GM21381 (cell line): ENCODE data around the gene SPPL3.

Experiments used
- ATAC-seq: cut with Tn5 transposase; IDR thresholded peaks from one replicate; pipeline ENCODE4 v1.9.1; 2021; ENCODE audit warnings: mild to moderate bottlenecking, moderate library complexity; ENCODE audit not compliant: unreplicated experiment

Gene SPPL3

DNA sequence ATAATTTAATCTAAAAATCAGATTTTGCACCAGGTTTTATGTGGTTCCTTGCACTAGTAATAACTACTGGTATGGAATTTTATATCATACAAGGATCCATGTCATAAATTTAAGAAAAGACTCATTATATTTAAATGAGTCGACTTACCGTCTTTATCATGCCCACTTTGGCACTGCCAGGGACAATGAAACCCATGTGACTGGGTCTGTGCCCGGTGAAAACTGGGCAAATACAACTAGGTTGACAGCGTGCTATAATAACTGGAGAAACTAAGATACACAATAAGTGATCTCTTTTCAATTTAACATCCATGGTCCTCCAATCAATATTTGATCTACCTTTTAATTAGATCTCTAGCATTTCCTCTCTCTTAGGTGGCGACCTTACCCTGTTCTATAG lies 114.0 kb downstream of the SPPL3 start:
- ATAC-seq = no peak

DNA sequence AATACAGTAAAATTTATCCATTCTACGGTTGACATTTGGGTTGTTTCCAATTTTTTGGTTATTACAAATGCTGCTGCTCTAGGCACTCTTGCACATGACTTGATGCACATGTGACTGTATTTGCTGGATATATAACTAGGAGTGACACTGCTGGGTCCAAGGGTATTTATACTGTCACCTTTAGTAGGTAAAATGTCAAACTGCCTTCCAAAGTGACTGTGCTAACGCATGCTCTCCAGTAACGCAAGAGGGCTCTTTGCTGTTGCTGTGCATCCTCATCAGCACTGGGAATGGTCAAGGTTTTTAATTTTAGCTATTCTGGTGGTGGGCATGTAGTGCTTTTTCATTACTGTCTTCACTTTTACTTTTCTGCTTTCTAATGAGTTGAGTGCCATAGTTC lies 116.3 kb downstream of the SPPL3 start:
- no peak for ATAC-seq

DNA sequence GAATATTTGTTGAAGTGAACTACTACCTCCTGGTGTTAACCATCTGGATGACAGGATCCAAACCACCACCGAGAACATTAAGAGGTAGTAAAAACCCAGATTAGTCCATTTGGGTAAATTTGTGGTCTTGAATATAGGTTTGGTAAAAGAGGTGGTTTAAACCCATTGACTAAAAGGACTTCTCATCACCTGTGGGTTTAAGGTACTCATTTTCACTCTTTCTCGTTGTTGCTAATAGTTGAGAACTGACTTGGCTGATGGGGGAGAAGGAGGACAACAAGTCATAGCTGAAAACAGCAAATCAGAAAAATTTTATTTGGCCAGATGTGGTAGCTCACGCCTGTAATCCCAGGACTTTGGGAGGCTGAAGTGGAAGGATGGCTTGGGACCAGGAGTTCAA lies 119.4 kb downstream of the SPPL3 start:
- no peak for ATAC-seq

- no peak for ATAC-seq
Observed at GRCh38 chr12:120783197-120783596, 121.0 kb downstream of the SPPL3 start.

DNA sequence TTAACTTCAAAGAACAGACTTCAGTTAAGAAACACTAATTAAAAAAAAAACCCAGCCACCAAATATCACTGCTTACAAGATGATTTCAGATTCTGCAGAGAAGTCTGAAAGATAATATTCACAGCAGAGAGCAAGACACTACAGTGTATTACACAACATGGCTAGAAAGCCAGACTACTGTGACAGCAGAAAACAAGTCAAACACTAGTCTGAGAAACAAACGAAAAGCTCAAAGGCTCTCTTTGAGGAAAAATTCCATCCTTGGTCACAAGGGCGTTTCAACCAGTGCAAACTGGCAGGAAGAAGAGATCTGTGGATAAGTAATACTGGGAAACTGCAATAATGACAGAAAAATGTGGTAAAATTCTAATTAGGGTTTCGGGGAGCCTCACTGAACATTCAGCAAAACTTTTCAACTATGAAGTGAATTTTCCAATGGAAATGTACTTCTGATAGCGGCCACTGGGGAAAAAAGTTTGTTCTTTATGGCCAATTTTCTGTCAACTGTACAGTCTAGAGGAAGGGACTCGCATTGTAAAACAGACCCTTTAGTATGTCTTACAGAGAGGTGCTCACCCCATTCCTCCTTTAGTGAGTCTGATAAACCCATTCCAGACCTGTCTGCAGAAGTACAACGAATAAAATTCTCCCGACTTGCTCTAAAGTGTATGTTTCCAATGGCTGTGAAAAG lies 128.2 kb downstream of the SPPL3 start:
- ATAC-seq = no peak

DNA sequence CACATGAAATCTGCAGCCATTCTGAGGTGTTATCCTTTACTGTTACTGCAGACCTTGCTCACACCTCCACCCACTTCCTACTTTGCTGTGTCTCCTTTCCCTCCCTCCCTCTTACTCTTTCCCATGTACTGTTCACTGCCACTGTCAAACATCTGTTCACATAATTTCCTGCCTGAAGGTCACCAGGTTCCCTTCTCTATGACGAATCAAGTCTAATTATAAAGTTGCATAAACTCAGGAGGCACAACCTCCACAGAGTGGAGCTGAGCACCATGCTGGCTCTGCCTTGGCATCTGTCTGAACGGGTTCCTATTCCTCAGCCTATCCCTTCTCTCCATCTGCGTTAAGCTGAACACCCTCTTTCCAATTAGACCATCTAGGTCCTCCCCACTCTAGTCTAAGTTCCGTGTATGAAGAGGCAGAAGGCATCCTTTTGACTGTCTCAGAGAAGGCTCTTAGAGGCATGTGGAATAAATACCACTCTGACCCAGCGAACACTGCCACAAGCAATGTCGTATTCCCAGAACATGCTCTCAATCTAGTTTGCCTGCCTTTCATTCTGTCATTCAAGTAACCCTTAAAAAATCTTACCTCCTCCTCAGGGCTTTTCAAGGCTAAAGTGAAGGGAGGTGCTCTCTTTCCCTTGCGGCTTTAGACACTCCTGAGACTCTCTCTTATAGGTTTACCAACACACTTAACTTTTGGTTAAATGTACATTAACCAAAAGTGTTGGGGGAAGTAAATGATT lies 129.8 kb downstream of the SPPL3 start:
- no peak for ATAC-seq

DNA sequence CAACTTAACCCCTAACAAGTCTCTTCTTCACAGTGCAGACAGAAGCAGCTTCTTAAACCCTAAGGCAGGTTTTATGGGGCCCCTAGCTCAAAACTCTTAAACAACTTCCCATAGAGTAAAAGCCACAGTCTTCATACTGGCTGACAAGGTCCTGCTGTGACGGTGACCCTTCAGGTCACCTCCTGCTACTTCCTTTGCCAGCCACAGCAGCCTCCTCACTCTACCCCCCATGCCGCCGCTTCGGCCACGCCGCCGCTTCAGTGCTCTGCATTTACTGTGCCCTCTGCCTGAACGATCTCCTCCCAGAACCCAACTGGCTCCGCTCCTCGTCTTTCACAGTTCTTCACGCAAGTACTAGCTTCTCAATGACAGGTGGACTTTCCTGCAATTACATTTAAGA lies 133.1 kb downstream of the SPPL3 start:
- no peak for ATAC-seq

- no peak for ATAC-seq
Observed at GRCh38 chr12:120767071-120768024, 136.8 kb downstream of the SPPL3 start.

DNA sequence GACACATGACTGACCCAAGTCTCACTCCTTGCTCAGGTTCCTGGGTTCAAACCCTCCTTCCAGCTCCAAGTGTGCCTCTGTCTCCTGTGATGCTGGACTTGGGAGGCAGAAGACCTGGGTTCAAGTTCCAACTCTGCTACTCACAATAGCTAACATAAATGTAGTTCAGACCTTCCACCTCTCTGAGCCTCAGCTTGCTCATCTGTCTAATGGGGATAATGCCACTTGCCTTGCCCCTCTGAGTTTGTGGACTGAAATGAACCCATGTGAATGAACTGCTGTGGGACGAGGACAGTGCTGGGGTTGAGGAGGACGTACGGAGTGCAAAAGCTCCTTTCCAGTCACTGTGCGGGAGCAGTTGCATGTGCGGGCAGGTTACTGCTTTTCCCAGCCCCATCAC lies 137.6 kb downstream of the SPPL3 start:
- ATAC-seq = no peak

DNA sequence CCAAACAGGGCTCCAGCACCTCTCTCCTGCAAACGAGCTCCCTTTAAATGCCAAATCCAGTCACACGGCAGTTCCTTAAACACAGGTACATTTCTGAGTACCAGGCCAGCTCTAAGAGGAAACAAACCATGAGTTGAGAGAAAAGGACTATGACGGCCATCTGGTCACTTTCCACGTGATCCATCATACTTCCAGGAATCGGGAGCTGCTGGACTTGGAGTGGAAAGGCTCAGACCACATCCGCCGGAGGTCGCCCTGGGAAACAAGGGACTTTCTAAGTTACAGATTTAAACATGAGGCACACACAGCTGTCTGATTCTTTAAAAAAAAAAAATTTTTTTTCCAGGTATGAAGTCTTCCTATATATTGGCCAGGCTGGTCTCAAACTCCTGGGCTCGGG lies 139.3 kb downstream of the SPPL3 start:
- ATAC-seq = no peak

- ATAC-seq = no peak
Observed at GRCh38 chr12:120763250-120763649, 140.9 kb downstream of the SPPL3 start.

DNA sequence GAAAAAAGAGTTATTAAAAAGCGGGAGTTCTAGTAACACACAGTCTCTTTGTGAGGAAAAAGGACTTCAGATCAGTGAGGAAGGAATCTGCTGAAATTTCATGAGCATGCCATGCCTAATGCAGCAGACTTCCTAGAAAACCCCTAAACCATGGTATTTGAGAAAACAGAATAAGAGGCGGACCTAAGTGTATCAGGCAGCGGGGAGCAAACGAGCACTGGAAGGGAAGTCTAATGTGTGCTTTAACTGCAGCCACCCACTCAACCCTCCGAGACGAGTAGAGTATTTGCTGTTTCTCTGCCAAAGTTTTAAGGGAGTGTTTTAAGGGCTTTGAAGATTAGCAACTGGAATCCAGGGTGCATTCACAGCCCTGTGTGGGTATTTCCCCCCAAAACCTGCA lies 142.1 kb downstream of the SPPL3 start:
- ATAC-seq = no peak

DNA sequence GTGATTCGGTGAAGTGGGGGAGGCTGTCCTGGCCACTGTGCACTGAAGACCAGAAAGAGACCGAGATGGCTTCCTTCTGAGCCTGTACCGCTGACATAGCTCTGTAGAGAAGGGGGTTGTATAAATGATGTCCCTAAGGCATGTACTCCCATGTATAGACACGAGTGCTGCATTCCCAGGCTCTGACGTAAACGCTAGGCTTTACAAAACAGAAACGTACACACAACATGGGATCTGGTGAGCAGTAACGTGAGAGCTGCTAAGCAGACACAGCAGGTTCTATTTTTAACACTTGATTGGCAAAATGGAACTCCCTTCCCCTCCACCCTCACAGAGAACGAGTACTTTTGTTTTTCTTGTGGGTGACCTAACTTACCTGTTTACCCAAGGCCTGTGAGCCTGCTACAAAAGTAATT lies 142.6 kb downstream of the SPPL3 start:
- no peak for ATAC-seq

DNA sequence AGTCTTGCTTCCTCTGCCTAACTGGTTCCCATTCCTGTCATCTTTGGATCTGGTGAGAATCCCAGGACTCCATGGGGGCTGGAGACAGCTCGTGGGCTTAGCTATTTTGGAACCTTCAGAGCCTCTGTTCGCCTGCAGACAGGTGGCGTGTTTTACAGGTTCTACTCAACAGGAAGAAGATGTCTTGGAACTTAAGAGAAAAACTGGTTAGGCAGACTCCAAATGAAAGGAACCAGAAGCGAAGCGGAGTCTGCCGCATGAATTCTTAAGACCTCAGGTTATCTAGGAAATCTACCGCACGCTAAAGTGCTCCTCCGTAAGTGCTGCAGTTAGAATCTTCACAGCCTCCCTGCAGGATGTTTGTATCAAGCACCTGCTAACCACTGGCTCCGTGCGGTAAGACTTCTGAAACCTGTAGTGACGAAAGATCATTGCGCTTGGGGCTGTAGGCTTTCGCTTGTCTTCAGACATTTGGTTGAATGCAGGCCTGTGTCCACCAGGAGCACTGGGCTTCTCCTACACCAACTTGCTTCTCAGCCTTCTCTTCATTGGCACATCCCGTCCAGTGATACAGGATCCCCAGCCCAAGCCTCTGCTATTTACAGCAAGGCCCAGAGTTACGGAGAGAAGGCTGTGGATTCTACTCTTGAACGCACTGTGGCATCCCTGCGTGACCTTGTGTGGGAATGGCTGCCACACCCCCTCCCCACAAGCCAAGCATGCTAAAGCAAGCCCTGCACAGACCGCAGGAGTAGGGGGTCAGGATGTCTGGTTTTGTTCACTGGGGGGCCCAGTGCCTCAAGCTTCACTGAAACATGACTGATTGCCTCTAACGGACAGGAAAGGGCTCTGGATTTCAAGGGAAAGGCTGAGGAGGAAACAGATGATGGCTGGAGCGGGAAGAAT lies 143.6 kb downstream of the SPPL3 start:
- ATAC-seq = no peak

DNA sequence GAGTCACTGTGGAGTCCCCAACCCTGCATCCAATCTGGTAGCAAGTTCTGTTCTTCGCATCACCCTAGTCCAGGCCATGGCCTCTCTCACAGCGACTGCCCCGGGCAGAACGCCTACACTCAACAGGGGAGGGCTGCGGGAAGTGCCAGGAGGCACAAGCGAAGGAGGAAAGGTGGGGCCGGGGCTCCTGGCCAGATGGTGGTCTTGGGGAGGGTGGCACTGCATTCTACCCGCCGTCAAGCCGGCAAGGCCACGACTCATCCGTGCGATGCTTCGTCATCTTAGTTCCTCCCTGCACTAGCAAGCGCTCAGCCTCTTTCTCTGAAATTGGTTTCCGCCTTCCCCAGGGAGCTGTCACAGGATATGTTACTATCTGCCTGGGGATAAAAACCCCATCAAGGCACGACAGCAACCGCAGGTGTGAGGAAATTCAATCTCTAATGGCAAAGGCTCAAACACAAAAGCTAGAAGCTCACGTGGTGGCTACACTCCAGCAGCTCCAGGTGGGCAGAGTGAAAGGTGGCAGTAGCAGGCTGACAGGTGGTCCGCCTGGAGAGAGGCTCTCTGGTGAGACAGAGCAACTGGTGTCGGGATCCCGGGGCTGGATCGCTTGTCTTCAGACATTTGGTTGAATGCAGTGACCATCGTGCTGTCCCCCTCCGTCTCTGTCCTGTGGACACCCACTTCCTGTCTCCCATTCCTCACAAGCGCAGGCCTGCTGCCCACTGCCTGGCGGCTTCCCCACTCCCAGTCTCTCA lies 144.4 kb downstream of the SPPL3 start:
- ATAC-seq = no peak

DNA sequence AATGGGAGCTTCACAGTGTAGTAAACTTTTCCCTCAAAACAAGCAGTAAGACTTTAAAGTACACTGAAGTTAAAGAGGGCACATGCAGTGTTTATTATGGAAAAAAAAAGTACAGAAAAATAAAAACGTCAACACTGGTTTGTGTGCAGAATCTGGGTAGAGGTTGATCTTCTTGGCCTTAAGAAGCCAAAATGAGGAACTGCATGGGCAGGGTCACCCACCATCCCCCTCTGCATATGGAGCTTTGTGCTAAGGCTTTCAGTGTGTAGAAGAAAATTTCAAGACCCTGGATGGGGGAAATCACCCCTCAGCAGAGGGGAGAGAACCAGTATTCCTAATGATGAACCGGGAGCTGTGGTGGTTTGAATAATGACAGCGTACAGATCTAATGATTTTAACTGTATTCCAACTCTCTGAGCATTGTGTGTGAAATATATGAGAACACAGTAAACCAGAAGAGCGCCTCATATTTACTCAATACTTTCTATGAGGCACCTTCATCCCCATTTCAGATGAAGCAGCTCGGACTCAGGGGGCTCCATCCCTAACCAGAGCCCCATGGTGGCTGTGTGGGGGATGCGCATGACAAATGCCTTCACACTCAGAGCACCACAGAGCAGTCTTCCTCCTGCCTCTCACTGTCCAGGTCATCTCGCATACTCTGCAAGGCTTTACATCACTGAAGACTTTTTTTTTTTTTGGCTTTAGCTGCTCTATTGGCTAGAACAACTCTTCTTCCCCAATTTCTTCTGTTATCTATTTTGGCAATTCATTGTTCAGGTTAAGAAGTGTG lies 145.2 kb downstream of the SPPL3 start:
- no peak for ATAC-seq

DNA sequence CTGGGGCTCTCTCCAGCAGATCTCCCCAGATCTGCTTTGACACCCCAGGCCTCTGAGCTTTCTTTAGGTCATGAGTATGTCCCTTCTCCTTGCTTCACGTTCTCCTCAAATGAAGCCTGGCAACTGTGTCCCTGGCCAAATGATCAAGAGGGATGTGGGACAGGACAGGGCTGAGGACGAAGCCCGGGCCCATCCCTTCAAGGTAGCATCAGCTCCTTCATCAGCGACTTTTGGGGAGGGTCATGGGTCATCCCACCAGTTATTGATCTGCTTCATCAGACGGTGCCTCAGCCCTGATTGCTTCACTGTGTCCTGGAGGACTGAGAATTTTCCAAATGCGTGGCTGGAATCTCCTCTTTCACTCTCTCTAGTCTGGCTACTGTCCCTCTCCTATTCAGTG lies 146.2 kb downstream of the SPPL3 start:
- ATAC-seq = no peak

DNA sequence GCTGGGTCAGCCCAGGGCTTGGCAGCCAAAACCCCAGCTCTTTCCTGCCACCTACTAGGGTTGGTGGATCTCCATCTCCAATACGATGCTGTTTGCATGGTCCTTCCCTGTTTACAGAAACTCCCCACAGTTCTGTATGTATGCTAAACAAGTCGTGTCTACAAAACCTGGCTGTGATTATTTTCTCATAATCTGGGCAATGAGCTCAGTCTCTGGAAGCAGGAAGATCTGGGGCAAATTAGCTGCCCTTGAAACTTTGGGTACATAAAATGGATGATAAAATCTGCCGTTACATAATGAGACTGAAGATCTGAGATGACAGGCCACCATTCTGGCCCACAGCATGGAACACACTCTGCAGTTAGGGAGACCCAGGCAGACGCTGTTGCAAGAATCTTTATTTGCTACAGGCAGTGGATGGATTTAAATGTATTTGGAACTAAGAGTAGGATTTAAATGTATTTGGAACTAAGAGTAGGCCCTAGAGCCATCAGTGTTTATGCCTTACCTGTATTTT lies 146.9 kb downstream of the SPPL3 start:
- ATAC-seq = no peak

- ATAC-seq = no peak
Observed at GRCh38 chr12:120755269-120755668, 148.9 kb downstream of the SPPL3 start.
